HUDEP-2 (cell line): ENCODE measurements around the gene RMRP.
A peak's percentile ranks its signal among the peaks of the same experiment; 100 is the strongest.

Source experiments
- DNase-seq, 76 experiments: peaks; one replicate each; lab custom pipeline; 2025; ENCODE audit not compliant: unreplicated experiment in 76 of 76; lab: John Stamatoyannopoulos, UW

Gene RMRP

DNA sequence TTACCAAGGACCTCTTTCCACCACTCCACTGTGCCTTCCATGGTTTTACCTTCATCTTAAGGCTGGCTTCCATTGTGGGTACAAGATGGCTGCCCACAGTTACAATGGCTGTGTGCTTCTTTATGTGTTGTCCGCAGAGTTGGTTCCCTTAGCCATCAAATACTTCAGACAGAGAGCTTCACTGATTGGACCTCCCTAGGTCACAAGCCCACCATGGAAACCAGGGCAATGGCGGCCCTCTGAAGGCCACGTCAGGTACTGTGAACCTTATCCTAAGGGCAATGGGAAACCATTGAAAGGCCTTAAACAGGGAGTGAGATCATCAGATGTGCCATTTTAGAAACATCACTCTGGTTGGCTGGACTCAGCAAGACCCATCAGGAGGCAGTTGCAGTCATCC, 10.1 kb upstream of the RMRP start:
- DNase-seq, result peak in 1 of 76 experiments; percentile 3

DNA sequence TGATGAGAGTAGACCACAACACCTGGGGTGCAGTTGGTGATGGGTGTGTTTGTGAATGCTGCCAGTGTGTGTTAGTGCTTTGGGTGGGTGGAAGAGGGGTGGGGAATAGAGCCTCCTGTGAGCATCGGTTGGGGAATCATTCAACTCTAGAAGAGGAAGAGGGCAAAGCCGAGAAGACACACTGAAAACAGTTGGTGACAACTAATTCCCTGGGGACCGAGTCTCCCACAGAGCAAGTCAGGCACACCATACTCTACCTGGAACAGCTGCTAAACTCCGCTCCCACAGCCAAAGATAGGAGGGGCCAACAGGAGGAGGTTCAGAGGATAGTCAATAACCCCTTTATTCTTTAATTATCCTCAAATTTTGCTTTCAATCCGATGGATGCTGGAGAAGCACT, 8.7 kb upstream of the RMRP start:
- no peak for DNase-seq

DNA sequence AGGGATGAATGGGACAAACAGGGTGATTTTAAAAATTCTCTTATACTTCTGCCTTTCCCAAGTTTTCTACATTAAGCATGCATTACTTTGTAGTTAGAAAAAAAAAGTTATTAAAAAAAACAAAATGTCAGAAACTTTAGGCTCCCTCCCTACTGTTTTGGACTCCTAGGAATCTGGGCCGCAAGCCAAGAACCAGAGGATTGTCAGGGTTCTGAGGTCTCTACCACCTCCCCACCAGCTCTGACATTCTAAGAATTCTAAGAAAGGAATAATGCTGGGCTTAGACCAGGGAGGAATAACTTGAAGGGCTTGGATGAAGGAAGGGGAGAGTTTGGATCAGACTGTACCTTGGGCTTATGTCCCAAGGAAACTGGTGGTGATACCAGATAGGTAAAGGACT, 8.2 kb upstream of the RMRP start:
- no peak for DNase-seq

GRCh38 chr9:35665471-35665818, 7.6 kb upstream of the RMRP start:
- no peak for DNase-seq

- DNase-seq, result peak in 71 of 76 experiments; percentile 16 to 83 (median 67)
Observed at GRCh38 chr9:35664531-35665470, 7.0 kb upstream of the RMRP start, which contains the start of gene ARHGEF39. ARHGEF39 (minus strand) TSS chr9:35665195; CDS start chr9:35665169, 26 bp downstream.

GRCh38 chr9:35662437-35662836, 4.6 kb upstream of the RMRP start:
- no peak for DNase-seq

DNA sequence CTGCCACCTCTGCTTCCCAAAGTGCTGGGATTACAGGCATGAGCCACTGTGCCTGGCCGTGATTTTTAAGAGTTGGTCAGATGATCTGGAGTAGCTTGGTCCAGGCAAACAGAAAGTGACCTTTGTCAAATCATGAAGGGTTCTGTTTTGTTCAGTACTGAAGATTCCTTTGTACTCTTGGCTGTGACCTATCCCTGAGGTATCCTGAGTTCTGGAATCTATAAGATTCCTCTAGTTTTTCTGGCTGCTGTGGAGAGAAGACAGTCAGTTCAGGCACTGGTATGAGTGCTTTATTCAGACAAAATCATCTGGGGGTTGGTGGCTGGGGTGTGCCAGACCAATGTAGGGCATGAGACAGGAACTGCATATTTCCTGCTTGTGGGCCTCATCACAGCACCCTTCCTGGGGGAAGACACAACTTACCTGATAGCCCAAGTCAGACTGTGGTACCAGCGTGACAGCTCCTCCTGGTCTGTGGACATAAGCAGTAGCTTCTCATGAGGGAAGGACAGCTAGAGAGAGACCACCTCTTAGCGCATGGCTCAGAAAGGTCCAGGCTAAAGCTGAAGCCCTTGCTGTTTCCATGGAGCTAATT, 4.0 kb upstream of the RMRP start:
- no peak for DNase-seq

DNA sequence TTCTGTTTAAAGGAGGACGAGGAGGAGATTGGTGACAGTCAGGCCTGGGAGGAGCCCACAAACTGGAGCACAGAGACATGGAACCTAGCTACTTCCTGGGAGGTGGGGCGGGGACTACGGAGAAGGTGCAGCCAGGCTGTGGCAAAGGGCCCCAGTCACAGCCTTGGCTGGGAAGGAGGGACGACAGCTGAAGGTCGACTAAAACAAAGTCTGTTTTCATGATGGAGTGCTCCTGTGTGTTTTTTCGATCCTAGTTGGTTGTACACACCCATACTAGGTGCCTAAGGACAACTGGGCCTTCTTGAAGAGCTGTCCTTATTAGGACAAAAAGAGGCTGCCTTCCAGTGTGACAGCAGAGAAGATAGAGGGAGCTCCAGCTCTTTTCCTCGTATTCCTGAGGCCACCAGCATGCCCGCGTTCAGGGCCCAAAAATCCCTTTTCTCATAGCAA, 3.2 kb upstream of the RMRP start:
- no peak for DNase-seq

DNA sequence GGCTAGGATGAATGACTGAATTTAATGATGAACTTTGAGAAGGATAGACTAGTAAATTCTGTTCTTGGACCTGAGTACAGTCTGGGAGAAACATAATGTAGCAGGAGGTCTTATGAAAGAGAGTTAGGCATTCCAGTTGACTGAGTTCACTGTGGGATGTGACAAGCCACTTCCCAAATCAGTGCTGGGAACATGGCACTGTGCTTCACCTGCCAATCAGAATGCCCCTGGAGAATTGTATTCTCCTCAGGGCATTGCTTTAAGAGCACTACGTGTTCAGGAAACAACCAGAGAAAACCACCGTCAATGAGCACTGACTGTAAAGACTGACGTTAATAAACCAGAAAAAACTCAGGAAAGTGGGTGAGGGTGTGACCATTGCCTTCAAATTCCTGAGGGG, 1.5 kb upstream of the RMRP start:
- DNase-seq, result no peak

GRCh38 chr9:35658968-35659220, 1.1 kb upstream of the RMRP start:
- DNase-seq, result peak in 41 of 76 experiments; percentile 4 to 55 (median 25)

GRCh38 chr9:35658137-35658967, 533 bp upstream of the RMRP start, which contains the start of gene CCDC107:
CCDC107 (plus strand) TSS chr9:35658292; CDS start chr9:35658380, 88 bp downstream.
- peak in 69 of 76 experiments; percentile 6 to 86 (median 71) for DNase-seq

GRCh38 chr9:35656831-35657545, 831 bp downstream of the RMRP start:
- DNase-seq, result no peak

DNA sequence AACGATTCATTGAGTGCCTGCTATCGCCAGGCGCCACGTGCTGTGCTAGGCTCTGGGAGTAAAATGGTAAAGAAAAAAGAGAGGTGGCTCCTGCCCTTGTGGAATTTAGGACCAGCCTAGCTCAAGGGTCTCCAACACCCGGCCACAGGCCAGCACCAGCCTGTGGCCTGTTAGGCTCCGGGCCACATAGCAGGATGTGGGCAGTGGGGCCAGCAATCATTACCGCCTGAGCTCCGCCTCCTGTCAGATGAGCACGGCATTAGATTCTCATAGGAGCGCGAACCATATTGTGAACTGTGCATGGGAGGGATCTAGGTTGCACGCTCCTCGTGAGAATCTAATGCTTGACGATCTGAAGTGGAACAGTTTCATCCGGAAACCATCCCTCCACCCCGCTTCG, 1.5 kb downstream of the RMRP start:
- DNase-seq, result no peak

DNA sequence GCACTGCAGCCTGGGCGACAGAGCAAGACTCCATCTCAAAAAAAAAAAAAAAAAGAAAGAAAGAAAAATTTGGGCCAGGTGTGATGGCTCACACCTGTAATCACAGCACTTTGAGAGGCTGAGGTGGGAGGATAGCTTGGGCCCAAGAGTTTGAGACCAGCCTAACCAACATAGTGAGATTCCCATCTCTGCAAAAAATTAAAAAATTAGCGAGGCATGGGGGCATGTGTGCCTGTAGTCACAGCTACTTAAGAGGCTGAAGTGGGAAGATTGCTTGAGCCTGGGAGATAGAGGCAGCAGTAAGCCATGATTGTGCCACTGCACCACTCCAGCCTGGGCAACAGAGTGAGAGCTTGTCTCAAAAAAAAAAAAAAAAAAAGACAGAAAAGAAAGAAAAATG, 4.2 kb downstream of the RMRP start:
- no peak for DNase-seq

DNA sequence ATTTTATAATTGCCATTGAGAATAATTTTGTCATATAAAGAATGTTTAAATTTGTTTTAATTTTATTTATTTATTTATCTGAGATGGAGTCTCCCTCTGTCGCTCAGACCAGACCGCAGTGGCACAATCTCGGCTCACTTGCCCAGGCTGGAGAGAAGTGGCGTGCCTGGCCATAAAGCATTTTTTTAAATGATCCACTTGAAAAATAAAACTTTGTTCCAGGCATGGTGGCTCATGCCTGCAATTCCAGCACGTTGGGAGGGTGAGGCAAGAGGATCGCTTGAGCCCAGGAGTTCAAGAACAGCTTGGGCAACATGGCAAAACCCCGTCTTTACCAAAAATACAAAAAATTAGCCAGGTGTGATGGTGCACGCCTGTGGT, 5.0 kb downstream of the RMRP start:
- no peak for DNase-seq

DNA sequence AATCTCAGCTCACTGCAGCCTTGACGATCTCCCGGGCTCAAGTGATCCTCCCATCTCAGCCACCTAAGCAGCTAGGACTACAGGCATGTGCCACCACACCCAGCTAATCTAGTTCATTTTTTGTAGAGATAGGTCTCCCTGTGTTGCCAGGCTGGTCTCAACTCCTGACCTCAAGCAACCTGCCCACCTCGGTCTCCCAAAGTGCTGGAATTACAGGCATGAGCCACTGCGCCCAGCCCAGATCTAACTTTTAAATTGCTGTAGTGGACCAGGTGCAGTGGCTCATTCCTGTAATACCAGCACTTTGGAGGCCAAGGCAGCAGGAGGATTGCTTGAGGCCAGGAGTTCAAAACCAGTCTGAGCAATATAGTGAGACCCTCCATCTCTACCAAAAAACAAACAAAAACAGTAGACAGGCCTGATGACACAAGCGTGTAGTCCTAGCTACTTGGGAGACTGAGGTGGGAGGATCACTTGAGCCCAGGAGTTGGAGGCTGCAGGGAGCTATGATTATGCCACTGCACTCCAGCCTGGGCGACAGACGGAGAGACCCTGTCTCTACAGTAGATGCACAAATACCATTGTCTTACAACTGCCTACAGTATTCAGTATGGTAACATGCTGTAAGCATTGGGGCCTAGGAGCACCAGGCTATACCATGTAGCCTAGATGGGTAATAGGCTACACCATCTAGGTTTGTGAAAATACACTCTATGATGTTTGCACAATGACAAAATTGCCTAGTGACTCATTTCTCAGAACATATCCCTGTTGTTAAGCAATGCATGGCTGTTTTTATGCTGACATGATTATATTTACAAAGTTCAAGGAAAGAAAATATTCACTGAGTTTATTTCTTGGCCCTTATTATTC, 5.6 kb downstream of the RMRP start:
- DNase-seq, result peak in 2 of 76 experiments; percentile 2

DNA sequence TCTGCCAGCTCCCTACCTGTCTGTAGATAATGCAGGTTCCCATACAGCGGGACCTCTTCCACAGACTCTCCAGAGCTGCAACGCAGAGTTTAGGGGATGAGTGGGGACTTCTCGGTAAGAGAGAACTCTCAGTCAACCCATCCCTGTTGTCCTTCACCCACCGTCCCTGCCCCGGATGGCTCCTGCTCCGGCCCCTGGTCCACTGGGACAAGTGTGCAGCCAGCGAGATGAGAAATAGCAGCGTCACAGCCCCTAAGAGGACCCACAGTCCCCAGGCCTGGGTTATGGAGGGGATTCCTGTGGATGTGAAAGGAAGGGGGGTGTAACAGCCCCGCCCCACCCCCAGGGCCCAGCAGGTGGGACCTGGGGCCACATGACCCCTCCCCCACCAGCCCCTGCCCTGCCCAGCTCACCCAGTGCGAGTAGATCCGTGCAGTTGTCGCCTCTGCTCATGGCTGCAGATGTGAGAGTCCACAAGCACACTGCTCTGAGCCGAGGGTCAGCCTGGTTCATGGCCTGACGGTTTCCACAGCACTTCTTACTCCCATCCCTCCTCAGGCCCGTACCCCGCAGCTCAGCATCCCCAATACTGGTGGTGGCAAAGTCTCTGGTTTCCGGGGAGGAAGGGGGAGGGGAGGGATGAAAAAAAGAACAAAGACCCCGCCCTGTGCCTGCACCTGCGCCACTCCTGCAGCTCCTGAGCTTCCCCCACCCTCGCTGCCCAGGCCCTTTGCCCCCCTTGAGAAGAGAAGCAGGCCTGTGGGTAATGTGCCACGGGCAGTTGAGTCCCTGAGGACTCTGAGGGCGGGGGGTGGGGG, 7.3 kb downstream of the RMRP start, which contains the start of gene SIT1:
Gene SIT1 (minus strand): TSS at position 591 of the 818 bp plus-strand sequence. CDS start 78 bp downstream, at position 513.
- no peak for DNase-seq

GRCh38 chr9:35649431-35650340, 8.1 kb downstream of the RMRP start:
- no peak for DNase-seq
